HUES48 (cell line): ENCODE results near the gene BSG.

Experiments used
- H3K27ac ChIP-seq: one replicate; pipeline ENCODE4 v1.7.0; 2013; ENCODE audit warnings: low read depth, low read length, inconsistent platforms
- H3K27me3 ChIP-seq: 2 replicates; pipeline ENCODE4 v1.6.1; 2013; ENCODE audit warnings: mild to moderate bottlenecking, low read length; ENCODE audit not compliant: control insufficient read depth, insufficient read depth
- H3K36me3 ChIP-seq: 2 replicates; pipeline ENCODE4 v1.6.1; 2013; ENCODE audit warnings: low read length; ENCODE audit not compliant: control insufficient read depth, insufficient read depth
- H3K4me1 ChIP-seq: 2 replicates; pipeline ENCODE4 v1.6.1; 2013; ENCODE audit warnings: mild to moderate bottlenecking, low read length; ENCODE audit not compliant: control insufficient read depth, insufficient read depth
- H3K4me3 ChIP-seq: 2 replicates; pipeline ENCODE4 v1.5.1; 2013; ENCODE audit warnings: mild to moderate bottlenecking, low read depth, low read length
- H3K9ac ChIP-seq: 2 replicates; pipeline ENCODE4 v1.6.1; 2013; ENCODE audit warnings: mild to moderate bottlenecking, low read depth, low read length, moderate library complexity
- H3K9me3 ChIP-seq: 2 replicates; pipeline ENCODE4 v1.6.1; 2013; ENCODE audit warnings: low read length; ENCODE audit not compliant: control insufficient read depth, insufficient read depth

BSG gene

DNA sequence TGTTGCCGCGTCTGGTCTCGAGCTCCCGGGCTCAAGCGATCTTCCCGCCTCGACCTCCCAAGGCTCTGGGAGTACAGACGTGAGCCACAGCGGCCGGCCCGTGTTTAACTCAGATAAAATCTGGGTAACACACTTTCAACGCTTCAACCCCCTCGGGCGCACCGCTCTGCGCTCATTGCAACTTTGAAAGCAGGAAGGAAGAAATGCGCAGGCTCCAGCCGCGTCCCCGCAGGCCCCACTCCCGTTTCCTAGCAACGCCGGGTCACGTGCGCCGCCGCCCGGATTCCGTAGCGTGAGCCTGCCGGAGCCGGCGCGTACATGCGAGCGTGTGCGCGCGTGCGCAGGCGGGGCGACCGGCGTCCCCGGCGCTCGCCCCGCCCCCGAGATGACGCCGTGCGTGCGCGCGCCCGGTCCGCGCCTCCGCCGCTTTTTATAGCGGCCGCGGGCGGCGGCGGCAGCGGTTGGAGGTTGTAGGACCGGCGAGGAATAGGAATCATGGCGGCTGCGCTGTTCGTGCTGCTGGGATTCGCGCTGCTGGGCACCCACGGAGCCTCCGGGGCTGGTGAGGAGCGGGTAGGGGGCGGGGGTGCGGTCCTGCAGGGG, at the start of gene BSG:
TSS of gene BSG (plus strand) at position 457 of the 603 bp plus-strand sequence. CDS start at position 496, 39 bp downstream.
- Histone ChIP-seq H3K36me3 (0 out of 2 replicates have a peak, but pooled peaks cover 11% of the 10 kb centered on the region), H3K27ac (peak within 1 kb of the TSS; percentile 87), H3K9ac (peak within 1 kb of the TSS; percentile 86), H3K4me1 (peaks cover 8% of the 10 kb centered on the region), H3K4me3 (peak within 1 kb of the TSS; percentile 88), H3K27me3 (0 out of 2 replicates have a peak, but pooled peaks cover 6% of the 10 kb centered on the region), H3K9me3 (no peaks in the 10 kb centered on the region)

DNA sequence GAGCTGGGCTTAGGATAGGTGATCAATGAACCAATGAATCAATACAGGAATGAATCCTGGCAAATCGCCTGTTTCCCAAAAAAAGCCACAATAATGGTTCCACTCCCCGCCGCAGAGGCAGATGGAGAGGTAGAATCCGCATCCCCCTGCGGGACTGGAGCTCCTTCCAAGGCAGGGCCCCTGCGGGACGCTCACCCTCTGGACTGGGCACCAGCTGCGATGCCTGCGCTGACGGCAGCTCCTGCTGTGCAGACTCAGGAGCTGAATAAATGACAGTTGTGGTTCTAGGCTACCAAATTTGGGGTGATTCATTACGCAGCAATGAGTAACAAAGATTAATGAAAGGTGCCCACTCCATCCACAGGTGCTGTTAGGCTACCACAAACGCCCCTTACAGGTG, 49.7 kb upstream of the BSG start:
- H3K9me3 ChIP-seq, result 0 out of 2 replicates have a peak, but pooled peaks cover 10% of the 10 kb centered on the region
- H3K27ac ChIP-seq, result no peak overlapping the region
- H3K27me3 ChIP-seq, result no peaks in the 10 kb centered on the region
- H3K9ac ChIP-seq, result no peak overlapping the region
- no peaks in the 10 kb centered on the region for H3K36me3 ChIP-seq
- no peaks in the 10 kb centered on the region for H3K4me1 ChIP-seq
- no peak overlapping the region for H3K4me3 ChIP-seq

DNA sequence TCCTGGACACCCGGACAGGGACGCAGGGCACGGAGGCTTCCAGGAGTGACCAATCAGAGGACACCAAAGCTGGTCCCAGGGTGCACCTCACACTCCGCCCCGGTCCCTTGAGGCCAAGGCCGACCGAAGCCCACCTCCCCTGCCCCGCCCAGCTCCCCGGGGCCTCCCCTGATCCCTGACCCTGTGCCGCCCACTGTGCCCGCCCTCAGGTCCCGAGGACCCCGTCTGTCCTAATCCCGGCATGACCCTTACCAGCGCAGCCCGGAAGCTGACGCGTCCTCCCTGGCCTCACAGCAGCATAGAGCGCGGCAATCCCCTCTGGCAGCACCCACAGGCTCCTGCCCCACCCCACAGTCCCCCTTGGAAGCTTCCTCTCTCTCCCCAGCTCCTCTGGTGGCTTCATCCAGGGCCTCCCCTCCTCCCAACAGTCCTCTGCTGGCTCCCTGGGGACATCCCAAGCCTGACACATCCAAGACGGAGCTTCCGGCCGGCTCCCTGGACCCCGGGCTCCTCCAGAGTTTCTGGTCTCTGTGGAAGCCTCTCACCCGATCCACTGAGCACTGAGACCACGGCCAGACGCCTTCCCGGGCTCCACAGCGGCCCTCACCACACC, 48.2 kb upstream of the BSG start:
- Histone ChIP-seq H3K9ac (no peak overlapping the region), H3K9me3 (0 out of 2 replicates have a peak, but pooled peaks cover 10% of the 10 kb centered on the region), H3K27ac (no peak overlapping the region), H3K27me3 (no peaks in the 10 kb centered on the region), H3K4me3 (no peak overlapping the region), H3K4me1 (no peaks in the 10 kb centered on the region), H3K36me3 (no peaks in the 10 kb centered on the region)

DNA sequence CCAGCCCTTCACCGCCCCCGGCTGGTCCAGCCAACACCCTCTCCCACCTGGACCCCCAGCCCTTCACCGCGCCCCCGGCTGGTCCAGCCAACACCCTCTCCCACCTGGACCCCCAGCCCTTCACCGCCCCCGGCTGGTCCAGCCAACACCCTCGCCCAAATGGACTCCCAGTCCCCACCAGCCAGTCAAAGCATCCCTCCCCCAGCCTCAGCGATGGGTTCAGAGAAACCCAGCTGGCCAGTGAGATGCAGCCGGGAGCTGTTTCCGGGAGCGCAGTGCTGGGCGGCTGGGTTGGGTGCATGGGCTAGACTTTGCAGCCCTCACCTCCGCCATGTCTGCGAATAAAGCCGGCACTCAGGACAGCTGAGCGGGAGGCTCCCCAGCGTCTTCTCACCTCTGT, 47.4 kb upstream of the BSG start:
- no peaks in the 10 kb centered on the region for H3K36me3 ChIP-seq
- no peak overlapping the region for H3K9ac ChIP-seq
- H3K27ac ChIP-seq, result no peak overlapping the region
- H3K27me3 ChIP-seq, result no peaks in the 10 kb centered on the region
- H3K9me3 ChIP-seq, result 0 out of 2 replicates have a peak, but pooled peaks cover 10% of the 10 kb centered on the region
- no peak overlapping the region for H3K4me3 ChIP-seq
- H3K4me1 ChIP-seq, result no peaks in the 10 kb centered on the region

DNA sequence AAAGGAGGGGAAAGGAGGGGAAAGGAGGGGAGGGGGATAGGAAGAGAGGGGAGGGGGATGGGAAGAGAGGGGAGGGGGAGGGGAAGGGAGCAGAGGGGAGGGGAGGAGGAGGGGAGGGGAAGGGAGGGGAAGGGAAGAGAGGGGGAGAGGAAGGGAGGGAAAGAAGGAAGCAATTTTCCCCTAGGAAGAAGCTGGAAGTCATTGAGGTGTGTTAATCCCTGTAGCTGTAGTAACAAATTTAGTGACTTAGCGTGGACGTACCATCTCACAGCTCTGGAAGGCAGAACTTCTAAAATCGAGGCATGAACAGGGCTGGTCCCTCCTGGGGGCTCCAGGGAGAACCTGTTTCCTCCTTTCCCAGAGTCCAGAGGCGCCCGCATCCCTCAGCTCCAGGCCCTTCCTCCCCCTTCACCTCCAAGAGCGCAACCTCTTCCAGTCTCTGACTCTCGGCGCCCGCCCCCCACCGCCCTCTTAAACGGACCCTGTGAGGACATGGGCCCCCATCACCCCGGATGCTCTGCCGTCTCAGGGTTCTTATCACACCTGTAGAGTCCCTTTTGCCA, 46.5 kb upstream of the BSG start:
- H3K4me3 ChIP-seq, result no peak overlapping the region
- no peaks in the 10 kb centered on the region for H3K27me3 ChIP-seq
- H3K9me3 ChIP-seq, result 0 out of 2 replicates have a peak, but pooled peaks cover 8% of the 10 kb centered on the region
- H3K27ac ChIP-seq, result no peak overlapping the region
- H3K4me1 ChIP-seq, result no peaks in the 10 kb centered on the region
- H3K9ac ChIP-seq, result no peak overlapping the region
- H3K36me3 ChIP-seq, result no peaks in the 10 kb centered on the region

DNA sequence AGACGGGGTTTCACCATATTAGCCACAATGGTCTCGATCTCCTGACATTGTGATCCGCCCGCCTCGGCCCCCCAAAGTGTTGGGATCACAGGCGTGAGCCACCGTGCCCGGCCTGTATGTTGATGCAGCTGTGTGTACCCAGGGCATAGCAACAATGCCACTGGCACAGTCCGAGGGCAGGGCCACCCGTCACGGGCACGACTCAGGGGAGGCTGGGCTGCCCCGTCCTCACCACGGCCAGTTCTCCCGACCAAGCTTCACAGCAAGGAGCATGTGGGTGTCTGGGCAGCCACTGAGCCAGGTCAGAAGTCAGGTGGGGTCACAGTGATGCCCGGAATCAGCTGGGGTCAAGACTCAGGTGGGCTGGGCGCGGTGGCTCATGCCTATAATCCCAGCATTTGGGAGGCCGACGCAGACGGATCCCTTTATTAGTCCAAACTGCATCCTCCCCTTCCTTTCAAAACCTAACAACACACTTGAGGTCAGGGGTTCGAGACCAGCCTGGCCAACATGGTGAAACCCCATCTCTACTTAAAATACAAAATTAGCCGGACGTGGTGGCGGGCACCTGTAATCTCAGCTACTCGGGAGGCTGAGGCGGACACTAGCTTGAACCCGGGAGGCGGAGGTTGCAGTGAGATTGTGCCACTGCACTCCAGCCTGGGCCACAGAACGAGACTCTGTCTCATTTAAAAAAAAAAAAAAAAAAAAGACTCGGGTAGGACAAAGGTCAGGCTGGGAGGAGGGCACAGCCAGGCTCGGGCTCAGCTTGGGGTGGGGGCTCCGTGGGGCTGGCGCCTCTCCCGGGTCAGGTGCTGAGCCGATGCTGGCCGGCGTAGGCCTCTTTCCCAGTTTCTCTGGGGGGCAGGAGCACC, 42.0 kb upstream of the BSG start:
- no peaks in the 10 kb centered on the region for H3K27me3 ChIP-seq
- peaks cover 10% of the 10 kb centered on the region; the same call in 1 of the 2 replicates for H3K4me1 ChIP-seq
- peak overlapping the region; percentile 91 for H3K27ac ChIP-seq
- peaks cover 6% of the 10 kb centered on the region; the same call in 1 of the 2 replicates for H3K36me3 ChIP-seq
- H3K9ac ChIP-seq, result peak overlapping the region; percentile 53; the same call in 1 of the 2 replicates
- H3K4me3 ChIP-seq, result peak overlapping the region; percentile 95
- no peaks in the 10 kb centered on the region for H3K9me3 ChIP-seq

DNA sequence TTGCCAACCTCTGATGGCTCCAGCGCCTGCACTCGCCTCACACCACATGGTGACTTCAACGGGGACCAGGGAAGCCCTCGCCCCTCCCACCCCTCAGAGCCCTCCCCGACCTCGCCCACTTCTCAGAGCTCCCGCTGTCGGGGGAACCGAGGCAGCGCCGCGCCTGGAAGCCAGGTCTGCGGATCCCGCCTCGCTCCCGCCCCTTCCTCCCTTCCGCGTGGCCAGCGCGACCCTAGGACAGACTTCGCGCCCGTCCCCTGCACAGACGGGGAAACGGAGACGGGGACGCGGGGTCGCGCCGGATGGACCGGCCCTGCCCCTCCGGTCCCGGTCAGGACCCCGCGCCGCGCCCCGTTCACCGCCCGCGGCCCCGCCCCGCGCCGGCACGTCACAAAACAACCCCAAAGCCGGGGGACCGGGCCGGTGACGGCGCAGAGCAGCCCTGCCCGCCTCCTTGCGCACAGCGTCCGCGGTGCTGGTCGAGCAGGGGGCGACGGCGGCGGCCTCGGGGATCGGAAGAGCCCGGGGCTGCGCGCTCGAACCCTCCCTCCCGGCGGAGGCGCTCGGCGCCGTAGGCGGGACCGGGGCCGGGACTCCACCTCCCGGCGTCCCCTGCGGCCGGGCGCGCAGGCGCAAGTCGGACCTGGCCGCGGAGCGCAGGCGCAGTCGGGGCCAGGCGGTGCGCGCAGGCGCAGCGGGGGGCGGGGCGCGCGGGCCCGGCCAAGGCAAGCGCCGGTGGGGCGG, 41.2 kb upstream of the BSG start:
- peak overlapping the region; percentile 53; the same call in 1 of the 2 replicates for H3K9ac ChIP-seq
- H3K4me3 ChIP-seq, result peak overlapping the region; percentile 95
- H3K27ac ChIP-seq, result peak overlapping the region; percentile 91
- H3K4me1 ChIP-seq, result peaks cover 10% of the 10 kb centered on the region; the same call in 1 of the 2 replicates
- H3K9me3 ChIP-seq, result no peaks in the 10 kb centered on the region
- H3K27me3 ChIP-seq, result no peaks in the 10 kb centered on the region
- peaks cover 14% of the 10 kb centered on the region for H3K36me3 ChIP-seq

DNA sequence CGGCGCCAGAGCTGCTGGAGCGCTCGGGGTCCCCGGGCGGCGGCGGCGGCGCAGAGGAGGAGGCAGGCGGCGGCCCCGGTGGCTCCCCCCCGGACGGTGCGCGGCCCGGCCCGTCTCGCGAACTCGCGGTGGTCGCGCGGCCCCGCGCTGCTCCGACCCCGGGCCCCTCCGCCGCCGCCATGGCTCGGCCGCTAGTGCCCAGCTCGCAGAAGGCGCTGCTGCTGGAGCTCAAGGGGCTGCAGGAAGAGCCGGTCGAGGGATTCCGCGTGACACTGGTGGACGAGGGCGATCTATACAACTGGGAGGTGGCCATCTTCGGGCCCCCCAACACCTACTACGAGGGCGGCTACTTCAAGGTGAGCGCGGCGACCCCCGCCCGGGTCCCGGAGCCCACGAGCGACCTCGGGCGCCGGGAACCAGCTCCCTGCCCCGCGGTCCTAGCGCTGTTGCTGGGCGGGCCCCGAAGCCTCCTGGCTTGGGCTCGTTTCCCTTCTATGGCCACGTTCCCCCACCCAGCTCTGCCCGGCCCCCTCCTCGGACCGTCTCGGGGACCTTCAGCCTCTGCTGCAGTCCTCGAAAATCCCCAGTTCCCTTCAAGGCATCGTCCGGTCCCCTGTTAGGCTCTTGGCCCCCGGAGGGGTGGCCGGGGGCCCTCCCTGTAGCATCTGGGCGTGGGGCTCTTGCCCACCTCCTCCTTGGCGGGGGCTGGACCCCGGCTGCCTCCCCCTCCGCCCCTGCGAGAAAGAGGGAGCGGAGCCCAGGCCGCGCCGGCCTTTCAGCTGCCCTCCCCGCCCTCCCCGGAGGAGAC, 40.4 kb upstream of the BSG start, which contains the start of gene CDC34:
TSS of gene CDC34 (plus strand) at position 8 of the 808 bp plus-strand sequence. CDS start at position 180, 172 bp downstream.
- H3K4me3 ChIP-seq, result peak within 1 kb of the TSS; percentile 95
- no peaks in the 10 kb centered on the region for H3K27me3 ChIP-seq

DNA sequence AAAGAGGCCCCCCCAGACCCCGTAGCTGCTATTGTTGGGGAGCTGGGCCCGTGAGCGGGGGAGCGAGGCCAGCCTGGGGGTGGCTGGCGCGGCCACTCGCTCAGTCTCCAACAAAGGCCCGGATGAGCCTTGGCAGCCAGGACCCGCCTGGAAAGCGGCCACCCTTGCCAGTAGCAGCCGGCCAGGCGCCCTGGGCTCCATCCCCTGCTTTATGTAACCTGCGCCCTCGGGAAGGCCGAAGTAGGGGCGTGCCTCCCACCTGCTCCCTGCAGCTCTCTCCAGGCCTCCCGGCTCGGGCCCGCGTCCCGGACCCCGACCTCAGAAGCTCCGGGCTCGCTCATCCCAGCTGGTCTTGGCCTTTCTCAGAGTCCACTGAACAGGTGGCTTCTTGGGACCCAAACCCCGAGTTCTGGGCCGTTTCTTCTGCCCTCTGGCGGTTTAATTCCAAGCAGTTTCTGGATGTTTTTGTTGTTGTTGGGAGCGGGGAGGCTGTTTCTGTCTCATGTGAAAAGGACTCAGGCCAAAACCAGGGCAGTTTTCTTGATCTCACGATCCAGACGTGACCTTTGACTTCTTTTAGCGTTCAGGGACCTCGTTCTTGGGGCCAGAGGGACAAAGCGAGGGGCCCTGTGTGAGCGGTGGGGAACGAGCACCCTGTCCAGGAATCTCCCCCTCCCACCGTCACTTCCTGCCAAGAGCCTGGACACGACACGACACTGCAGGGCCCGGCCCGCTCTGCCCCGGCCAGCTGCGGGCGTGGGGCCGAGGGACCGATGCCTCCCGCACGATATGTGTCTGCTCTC, 39.6 kb upstream of the BSG start:
- Histone ChIP-seq H3K9me3 (no peaks in the 10 kb centered on the region), H3K36me3 (peaks cover 27% of the 10 kb centered on the region), H3K27ac (peak overlapping the region; percentile 82), H3K9ac (peak overlapping the region; percentile 23), H3K4me1 (peaks cover 10% of the 10 kb centered on the region; the same call in 1 of the 2 replicates), H3K4me3 (peak overlapping the region; percentile 87), H3K27me3 (no peaks in the 10 kb centered on the region)

More for the DNA sequence above, 40.4 kb upstream of the BSG start, which contains the start of gene CDC34:
- H3K9me3 ChIP-seq, result no peaks in the 10 kb centered on the region
- peak within 1 kb of the TSS; percentile 56 for H3K9ac ChIP-seq
- H3K36me3 ChIP-seq, result peaks cover 22% of the 10 kb centered on the region
- peak within 1 kb of the TSS; percentile 91 for H3K27ac ChIP-seq
- H3K4me1 ChIP-seq, result peaks cover 10% of the 10 kb centered on the region; the same call in 1 of the 2 replicates
